GM19372 (cell line): ENCODE measurements around the gene GABPB1.
A peak's percentile ranks its signal among the peaks of the same experiment; 100 is the strongest.

ENCODE experiments used
- ATAC-seq: cut with Tn5 transposase; IDR thresholded peaks from one replicate; pipeline ENCODE4 v1.9.1; 2021; ENCODE audit warnings: mild to moderate bottlenecking, low read depth, moderate library complexity; ENCODE audit not compliant: unreplicated experiment

GABPB1 gene

DNA sequence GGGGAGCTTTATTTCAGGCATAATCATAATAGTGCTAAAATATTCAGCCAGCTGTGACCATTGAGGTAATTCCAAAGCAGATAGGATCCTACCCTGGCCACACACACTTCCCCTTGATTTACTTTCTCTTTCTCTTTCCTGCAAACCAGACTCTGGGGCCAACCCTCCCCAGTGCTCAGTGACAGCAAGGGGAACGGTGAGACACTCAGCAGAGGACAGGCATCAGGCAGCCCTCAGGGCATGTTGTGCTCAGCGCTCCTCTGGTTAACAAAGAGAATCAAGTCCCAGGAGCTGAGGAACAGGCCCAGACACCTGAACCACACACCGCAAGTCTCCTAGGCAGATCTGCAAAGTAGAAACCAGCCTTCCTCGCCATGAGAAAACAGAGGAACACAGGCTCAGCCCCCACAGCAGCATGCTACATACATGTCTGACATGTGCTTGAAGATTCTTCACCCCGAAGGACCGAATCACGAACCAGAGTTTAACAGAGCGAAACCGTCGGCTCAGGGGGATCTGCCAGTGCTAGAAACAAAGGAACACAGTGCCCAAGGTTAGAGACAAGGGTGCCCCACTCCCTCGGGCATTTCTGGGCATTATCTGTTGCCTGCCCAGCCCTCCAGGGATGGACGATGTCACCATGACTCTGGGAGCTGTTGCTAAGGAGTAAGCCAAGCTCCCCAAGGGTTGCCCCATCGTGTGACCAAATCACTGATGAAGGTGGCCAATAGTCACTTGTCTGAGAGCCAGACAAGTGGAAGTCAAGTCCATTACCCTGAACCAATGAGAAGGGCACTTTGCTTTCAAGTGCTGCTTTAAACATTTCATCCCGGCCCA lies 107.0 kb downstream of the GABPB1 start:
- ATAC-seq, result peak; percentile 96

DNA sequence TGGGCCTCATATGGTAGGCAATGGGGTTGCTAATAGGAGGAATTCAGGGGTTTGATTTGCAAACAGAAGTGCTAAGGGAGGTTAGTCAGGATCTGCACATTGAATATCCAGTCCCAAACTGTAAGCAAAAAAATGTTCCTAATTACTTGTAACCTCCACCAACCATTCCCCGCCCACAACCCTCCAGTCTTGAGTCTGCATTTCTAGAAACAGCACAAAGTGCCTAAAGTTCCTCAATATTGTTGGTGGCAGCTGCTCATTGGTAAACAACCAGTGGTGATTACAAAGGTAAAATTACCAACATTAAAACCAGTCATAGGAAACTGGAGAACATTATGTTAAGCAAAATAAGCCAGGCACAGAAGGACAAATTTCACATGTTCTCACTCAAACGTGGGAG lies 108.4 kb downstream of the GABPB1 start:
- ATAC-seq, result no peak

DNA sequence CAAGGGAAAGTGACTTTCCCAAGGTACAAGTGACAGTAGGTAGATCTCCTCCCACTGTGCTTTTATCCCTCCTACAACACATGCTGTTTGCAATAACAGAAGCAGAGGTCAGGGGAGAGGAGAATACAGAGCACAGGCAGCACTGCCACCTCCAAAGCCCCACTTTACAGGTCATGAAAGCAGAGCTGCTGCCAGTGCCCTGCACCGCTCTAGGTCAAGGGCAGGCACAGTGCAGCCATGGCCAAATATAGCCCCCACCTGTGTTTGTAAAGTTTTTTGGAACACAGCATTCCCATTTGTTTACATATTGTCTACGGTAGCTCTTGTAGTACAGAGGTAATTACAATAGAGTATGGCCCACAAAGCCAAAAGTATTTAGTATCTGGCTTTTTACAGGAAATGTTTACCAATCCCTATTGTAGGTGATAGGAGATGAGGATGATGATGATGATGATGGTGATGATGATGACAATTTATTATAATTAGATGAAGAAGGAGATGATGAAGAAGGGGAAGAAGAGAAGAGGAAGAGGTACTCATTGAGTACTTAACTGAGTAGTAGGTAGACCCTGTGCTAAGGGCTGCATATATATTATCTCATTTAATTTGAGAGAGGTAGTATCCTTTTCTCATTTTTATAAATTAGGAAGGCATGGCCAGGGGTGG lies 109.9 kb downstream of the GABPB1 start:
- ATAC-seq, result no peak

DNA sequence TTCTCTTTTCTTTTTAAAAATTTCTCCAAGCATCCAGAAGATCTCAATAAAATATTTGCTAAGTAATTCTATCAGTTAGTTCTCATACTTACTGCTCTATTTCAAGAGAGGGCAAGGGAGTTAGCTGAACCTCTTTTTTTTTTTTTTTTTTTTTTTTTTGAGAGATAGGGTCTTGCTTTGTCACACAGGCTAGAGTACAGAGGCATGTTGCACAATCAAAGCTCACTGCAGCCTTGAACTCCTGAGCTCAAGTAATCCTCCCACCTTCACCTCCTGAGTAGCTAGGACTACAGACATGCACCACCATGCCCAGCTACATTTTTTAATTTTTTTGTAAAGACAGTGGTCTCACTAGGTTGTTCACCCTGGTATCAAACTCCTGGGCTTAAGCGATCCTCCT lies 110.8 kb downstream of the GABPB1 start:
- no peak for ATAC-seq

DNA sequence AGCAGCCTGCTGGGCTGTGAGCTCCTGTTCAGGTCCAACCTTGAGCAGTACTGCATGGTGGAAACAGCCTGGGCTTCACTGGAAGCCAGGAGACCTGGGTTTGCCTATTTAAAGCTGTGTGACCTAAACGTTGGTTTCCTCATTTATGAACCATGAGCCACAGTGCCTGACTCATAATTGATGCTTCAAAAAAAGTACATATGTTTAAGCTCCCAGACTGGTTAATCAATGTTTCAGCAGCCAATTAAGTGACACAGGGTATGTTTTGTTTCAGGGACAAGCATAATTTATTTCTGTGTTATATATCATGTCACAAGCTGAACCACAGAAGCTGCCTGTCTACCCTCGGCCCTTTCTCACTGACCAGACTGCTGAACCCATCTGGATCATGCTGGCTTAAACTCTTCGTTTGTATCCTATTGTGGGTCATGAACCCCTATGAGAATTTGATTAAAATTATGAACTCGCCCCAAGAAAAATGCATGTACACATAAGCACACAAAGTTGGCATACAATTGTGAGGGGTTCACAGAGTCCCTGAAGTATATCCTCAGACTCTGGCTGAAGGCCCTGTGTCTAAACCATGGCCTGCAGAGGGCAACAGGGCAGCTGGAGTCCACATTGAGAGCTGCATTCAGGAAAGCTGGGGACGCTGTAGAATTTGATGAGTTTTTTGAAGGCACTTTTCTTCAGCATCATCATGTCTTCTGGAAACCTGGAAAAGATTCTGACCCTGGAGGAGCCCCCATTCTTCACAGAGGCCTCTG lies 113.1 kb downstream of the GABPB1 start:
- ATAC-seq, result no peak

DNA sequence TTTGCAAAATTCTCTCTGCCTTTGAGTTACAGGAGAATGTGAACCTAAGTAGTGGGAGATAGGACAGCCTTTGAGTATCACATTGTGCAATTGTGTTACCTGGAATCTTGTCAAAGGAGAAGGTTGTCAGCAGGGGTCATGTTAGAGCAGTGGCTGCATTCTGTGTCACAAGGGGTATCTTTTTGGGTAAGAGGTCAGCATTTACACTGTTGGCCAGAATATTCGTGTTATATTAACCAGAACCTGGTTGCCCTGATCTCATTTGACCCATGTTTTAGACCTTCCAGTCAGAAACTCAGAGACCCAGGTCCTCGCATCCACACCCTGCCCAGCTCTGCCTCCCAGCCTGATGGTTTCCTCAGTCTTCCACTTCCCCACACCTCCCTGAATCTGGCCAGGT lies 116.7 kb downstream of the GABPB1 start:
- ATAC-seq, result no peak

DNA sequence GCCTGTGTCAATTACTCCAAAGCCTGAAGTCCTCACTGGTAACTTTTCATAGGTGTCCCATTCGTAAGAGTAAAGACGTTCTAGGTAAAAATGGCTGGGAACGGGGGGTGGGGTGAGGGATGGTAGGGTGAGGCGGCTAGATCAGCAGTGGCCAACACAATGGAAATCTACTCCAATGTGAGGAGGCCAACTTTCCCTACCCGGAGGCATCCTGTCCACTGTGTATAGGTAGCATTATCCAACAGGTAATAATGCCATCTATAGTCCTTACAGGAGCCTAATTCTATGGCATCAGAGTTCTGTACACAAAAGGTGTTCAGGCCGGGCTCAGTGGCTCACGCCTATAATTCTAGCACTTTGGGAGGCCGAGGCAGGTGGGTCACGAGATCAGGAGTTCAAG lies 118.6 kb downstream of the GABPB1 start:
- no peak for ATAC-seq

DNA sequence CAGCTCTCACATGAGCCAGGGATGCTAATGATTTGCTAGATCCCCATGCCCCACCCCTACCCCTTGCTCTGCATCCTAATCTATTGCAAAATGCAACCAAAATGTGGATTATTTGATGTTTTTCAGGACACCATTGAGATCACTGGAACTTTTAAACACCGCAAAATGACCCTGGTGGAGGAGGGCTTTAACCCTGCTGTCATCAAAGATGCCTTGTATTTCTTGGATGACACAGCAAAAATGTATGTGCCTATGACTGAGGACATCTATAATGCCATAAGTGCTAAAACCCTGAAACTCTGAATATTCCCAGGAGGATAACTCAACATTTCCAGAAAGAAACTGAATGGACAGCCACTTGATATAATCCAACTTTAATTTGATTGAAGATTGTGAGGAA lies 119.2 kb downstream of the GABPB1 start:
- no peak for ATAC-seq

DNA sequence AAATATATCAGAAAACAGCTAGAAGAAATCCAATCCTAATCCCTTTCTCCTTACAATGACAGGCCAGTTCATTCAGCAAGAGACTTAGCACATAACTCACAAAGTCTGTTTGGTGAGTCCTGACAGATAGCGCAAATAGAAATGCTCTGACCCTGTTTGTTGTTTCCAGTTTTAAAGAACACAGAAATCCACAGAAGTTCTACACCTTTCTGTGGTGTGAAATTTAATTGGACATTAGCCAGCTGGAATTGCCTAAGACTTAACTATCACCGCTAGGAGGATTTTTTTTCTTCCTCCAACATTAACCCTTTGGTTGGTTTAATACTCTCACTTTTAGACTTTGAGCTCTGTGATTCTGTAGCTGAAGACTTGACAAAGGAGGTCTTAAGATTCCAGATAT lies 120.2 kb downstream of the GABPB1 start:
- no peak for ATAC-seq

DNA sequence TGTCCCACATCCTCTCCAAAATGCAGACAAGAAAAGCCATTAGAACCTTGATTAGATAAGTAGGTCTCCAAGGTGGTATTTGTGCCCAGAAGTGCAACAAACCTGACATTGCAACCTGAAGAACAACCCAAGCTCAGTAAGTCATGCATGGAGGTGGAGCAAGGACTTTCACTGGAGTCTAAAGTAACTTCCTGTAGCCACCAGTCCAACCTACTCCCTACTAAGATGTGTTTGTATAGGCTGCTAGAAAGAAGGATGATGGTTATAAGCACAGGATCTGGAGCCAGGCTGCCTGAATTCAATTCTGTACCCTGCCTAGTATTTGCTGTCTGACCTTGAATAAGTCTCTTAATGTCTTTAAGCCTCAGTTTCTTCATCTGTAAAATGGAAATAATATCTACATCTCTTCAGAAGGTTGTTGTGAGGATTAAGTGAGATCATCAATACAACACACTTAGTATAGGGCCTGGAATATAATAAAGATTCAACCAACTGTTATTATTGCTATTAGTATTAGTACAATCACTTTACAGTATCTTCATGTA lies 121.7 kb downstream of the GABPB1 start:
- ATAC-seq, result no peak

DNA sequence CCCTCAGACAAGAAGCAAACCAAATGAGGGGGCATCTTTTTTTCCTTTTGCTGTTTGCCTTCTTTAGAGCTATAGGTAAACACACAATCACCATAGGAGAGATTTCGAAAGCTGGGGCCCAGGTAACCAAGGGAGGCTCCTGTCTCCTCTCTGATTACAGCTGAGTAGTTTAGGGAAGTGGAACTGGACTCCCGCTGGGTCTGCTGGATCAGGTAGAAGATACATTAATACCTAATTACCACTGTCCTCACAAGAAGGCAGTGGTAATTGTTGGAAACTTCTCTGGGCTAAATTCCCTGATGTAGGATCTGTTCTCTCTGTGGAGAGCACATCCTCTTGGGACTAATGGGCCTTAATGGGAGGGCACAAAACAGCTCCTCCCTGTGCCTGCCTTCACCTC lies 122.2 kb downstream of the GABPB1 start:
- no peak for ATAC-seq

DNA sequence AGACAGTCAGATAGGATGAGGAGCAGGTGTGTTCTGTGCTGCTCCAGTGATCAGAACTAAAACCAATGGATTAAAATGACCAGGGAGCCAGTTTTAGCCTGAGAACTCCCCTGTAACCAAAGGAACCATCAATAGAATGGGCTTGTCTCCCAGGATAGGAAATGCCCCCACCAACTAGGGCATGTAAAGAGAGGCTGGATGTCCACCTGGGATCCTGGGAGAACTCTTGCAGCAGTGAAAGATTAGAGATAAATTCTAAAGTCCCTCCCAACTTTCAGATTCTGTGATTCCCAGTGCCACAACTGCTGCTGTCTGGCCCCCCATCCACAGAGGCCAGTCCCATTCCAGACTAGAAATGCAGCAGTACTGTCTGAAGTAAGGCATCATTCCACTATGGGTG lies 123.2 kb downstream of the GABPB1 start:
- ATAC-seq, result no peak

DNA sequence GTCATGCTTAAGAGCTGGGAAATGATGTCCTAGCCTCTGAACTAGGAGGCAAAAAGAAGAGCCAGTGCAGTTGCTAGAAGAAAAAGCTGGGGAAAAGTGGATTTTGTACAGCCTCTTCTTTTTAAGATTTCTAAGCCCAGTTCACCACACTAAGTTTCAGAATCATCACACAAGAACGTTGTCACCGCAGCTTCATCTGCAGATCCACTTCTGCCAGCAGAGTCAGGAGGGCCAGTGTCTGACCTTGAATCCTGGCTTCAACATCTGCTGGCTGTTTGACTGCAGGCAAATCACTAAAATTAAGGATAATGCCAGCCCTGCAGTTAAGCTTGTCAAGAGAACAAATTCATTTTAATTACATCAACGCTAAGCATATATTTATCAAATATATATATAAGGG lies 125.7 kb downstream of the GABPB1 start:
- ATAC-seq, result no peak

DNA sequence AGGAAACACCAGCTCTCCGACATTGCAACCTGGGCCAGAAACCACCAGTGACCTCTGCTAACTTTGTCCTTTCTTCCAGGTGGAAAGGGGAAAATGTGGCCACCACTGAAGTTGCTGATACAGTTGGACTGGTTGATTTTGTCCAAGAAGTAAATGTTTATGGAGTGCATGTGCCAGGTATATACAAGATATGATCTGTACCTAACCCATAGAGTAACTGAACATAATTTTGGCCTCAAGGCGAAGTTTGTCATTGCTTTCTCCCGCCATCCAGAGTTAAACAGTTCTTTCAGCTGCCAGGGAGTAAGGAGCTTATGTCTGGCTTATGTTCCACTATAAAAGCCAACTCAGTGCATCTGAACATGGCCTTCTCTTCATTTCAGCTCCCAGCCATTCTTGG lies 126.1 kb downstream of the GABPB1 start:
- ATAC-seq, result no peak

DNA sequence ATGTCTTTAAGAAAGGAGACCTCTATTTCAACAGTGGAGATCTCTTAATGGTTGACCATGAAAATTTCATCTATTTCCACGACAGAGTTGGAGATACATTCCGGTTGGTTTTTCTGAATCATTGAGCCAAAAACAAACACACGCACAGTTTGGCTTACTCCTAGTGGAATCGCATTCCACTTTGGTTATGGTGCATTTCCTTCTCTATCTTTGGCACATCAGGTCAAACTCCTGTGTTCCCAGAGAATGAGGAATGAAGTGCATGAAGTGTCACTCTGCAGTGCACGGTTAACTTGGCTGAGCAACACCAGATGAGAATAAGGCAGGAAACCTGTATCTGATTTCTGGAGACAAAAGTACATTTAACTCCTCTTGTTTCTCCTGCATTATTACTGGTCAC lies 127.9 kb downstream of the GABPB1 start:
- ATAC-seq, result no peak

DNA sequence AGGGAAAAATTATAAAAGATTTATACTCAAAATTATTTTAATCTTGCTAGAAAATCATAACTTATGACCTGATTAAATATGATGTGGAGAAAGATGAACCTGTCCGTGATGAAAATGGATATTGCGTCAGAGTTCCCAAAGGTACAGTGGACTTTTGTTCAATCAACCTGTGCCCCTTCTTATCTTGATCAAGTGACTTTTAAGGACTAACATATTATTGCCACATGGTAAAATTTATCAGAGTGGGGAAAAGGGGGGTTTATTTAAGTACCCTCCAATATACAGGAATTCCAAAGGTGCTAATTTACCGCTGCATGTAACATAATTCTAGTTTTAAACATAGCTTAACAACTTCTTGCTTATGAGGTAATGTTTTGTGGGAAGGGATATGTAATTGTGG lies 129.1 kb downstream of the GABPB1 start:
- no peak for ATAC-seq
